GM18519 (cell line): ENCODE results near the gene OR5L2.
"Not testable (repeated sequence)": the region's sequence is repeated elsewhere in the genome, so short reads cannot be mapped to it uniquely, and the experiment has no call there.

Source experiments
- ATAC-seq: cut with Tn5 transposase; IDR thresholded peaks from one replicate; pipeline ENCODE4 v1.9.1; 2021; ENCODE audit warnings: mild to moderate bottlenecking, moderate library complexity; ENCODE audit not compliant: unreplicated experiment, low FRiP score

The OR5L2 gene

DNA sequence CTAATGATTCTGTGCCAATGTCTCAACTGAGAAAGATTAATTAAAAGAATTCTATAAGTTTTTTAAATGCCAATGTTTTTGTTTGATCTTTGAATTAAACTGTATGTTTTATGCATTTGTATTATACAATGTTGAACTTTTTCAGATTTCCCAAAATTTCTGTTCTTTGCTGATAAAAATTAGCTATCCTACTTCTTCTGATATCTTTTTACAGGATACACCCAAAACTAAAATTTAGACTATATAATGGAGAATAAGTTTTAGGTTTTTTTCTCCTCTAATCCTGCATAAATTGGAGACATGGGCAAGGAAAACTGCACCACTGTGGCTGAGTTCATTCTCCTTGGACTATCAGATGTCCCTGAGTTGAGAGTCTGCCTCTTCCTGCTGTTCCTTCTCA, at the start of gene OR5L2:
Gene OR5L2, plus strand, starts transcription at position 301 of the 400 bp plus-strand sequence. Its CDS starts 0 bp downstream, at position 301.
- no peak for ATAC-seq

DNA sequence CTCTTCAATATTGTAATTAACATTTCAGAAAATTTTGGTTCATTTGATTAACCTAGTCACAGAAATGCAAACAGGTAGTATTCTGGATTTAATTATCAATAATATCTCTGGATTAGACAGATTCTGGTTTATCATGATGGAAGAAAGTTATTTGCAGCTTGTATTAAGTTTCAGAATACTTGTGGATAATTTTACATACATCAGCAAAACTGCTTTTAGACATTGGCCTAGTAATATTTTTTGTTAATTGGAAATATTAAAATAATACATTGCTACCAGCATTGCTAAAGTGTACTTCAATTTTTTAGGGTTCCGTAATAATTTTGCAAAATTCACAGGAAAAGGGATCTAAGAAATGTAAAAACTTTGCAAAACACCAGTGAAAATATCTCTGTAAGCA, 35.4 kb upstream of the OR5L2 start:
- no peak for ATAC-seq

DNA sequence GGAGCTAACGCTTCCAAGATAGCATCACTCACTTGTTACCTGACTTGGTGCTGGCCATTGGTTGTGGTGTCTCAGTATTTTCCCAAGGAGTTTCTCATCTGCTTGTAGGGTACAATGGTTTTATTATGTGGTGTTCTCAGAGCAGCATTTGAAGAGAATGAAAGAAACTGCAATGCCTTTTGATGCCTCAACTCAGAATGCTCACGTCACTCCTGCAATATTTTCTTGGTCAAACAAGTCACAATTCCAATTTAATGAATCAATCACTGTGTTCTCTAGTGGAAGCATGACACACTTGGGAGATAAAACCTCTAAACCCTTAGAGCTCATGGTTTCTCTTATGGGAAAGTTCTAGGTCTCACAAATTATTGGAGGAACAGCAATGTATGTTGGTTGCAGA, 33.7 kb upstream of the OR5L2 start:
- no peak for ATAC-seq

DNA sequence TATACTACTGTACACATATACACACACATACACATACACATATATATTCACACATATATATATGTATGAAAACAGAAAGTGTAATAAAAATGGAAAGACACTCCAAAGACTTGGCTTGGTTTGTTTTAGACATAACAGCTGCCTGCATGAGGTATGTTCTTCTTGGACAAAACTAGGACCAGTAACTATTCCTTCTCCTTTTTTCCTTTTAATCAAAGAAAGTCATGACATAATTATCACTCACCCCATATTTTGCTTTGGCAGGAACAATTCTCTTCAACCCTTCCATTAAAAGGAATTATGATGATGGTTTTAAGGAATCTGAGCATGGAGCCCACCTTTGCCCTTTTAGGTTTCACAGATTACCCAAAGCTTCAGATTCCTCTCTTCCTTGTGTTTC, 31.8 kb upstream of the OR5L2 start, which contains the start of gene OR5D14:
Gene OR5D14, plus strand, starts transcription at position 301 of the 400 bp plus-strand sequence. Its CDS starts 0 bp downstream, at position 301.
- ATAC-seq, result no peak

DNA sequence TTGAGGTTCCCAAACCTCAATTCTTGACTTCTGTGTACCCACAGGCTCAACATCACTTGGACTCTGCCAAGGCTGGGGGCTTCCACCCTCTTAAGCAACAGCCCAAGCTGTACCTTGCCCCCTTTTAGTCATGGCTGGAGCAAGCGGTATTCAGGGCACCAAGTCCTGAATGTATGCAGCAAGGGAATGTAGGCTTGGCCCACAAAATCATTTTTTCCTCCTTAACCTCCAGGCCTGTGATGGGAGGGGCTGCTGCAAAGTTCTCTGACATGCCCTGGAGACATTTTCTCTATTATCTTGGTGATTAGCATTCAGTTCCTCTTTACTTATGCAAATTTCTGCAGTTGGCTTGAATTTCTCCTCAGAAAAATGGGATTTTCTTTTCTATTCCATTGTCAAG, 20.8 kb upstream of the OR5L2 start:
- no peak for ATAC-seq

DNA sequence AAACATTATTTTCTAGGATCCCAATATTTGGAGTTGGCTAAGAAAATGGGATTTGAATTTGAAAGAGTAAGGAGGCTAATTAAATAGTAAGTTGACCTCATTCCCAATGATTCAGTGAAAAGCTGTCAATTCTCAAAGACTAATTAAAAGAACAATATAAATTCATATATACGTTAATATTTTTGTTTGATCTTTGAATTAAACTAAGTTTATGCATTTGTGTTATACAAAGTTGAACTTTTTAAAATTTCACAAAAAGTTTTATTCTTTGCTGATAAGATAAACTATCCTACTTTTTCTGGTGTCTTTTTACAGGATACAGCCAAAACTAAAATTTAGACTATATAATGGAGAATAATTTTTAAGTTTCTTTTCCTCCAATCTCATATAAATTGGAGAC, 16.0 kb upstream of the OR5L2 start, which contains the start of gene OR5L1:
Gene OR5L1, plus strand, starts transcription at position 301 of the 400 bp plus-strand sequence. CDS start 100 bp downstream, outside the sequence.
- ATAC-seq, result no peak

DNA sequence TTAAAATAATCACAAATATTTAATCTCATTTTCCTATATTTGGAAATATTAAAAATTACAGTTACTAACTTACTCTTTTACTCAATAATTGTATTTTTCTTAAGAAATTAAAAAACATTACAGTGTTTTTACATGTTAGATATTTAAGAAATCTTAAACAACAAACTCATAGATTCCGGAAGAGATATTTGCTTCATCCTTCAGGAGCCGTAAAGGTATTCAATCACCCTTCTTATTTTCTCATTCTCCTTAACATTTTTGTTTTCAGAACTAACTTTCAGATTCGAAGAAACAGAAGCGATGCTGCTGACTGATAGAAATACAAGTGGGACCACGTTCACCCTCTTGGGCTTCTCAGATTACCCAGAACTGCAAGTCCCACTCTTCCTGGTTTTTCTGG, 7.7 kb upstream of the OR5L2 start, which contains the start of gene OR5D18:
Gene OR5D18, plus strand, starts transcription at position 301 of the 400 bp plus-strand sequence. Its CDS starts 0 bp downstream, at position 301.
- ATAC-seq, result no peak

DNA sequence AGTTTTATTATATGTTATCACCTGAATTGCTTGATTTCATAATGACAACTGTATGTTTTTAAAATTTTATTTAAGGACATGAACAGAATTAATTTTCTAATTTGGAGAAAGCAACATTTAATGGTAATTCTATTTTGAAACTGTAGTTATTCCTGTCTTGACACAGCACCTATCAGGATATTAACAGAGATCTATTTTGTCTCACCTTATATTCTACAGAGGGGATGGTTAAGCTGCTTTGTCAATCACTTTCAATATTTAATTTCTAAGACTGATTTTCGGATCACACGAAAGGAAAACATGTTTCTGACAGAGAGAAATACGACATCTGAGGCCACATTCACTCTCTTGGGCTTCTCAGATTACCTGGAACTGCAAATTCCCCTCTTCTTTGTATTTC, 11.4 kb downstream of the OR5L2 start, which contains the start of gene OR5D16:
Gene OR5D16, plus strand, starts transcription at position 301 of the 400 bp plus-strand sequence. Its CDS starts 0 bp downstream, at position 301.
- ATAC-seq, result no peak

DNA sequence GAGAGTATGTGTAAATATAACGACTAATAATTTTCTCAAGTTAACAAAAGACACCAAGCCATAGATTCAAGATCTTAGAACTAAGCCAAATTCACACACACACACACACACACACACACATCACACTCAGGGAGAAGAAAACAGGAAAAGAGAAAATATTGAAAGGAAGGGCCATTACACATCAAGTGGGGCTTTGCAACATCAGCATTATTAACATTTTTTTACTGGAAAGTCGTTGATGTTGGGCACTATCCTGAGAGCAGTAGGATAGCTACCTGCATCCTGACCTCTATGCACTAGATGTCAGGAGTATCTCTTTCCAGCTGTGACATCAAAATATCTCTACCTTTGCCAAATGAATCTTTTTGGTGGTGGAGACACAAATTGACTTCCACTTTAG, 20.4 kb downstream of the OR5L2 start:
- ATAC-seq, result no peak

DNA sequence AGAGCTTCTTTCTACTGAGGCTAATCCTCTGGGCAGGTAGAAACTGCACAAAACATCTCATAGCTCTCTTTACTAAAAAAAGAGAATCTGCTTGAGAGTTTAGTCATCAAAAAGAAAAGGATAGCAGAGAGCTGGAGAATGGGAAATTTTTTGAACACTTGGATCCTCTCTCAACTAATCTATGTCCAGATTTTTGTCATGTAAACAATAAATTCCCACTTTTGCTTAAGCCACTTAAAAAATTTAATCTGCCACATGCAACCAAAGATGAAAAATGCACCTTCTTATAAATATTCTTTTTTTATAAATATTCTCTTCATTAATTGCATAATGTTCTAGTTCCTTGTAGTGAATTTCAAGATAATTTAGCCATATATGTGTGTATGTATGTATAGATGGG, 22.0 kb downstream of the OR5L2 start:
- no peak for ATAC-seq

DNA sequence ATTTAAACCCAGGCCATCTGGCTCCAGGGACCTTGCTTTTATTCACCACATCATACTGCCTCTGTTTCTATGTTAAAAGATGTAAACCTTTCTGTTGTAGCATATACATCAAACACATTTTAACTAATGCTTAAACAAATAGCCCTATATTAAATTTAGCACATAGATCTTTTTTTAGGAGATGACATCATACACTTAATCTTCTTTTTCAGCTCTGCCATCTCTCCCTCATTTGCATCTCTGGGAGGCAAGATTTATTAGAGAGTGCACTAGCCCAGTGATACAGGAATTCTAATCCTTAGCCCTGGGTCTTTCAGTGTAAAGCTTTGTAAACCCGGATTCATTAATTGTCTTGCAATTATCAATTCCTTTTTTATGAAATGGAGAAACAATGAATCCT, 25.1 kb downstream of the OR5L2 start:
- ATAC-seq, result no peak

DNA sequence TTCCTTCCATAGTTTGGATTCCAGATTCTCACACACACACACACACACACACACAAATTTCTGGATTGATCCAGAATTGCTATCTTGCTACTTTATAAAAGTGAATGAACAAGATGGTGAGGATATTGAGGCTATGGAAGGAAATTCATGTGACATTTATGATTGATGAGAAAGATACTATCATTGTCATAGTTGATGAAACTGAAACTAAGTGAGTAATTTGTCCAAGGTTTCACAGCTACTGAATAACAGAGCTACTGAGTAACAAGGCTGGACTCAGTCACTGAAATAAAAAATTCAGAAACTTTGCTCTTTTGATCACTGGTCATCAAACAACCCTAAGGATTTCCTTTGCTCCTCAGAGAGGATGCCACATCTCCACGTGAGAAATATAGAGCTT, 27.7 kb downstream of the OR5L2 start:
- ATAC-seq, result peak; percentile 65

DNA sequence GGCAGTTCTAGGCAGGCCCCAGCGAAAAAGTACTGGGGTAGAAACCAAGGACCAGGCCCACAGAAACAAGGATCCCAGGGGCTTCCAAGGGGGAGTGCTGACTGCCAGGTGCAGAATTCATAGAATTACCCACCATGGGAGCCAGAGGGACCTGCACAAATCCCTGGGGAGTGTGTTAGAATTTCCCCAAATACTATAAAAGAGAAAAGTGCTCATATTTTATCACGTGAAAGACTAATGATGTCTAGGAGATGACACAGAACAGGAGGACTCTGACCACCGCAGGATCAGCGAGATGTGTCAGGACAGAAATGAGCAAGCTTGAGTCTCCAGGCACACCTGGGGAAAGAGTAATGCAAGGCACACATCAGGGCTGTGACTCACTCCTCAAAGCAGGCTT, 40.3 kb downstream of the OR5L2 start:
- not testable (repeated sequence) for ATAC-seq

DNA sequence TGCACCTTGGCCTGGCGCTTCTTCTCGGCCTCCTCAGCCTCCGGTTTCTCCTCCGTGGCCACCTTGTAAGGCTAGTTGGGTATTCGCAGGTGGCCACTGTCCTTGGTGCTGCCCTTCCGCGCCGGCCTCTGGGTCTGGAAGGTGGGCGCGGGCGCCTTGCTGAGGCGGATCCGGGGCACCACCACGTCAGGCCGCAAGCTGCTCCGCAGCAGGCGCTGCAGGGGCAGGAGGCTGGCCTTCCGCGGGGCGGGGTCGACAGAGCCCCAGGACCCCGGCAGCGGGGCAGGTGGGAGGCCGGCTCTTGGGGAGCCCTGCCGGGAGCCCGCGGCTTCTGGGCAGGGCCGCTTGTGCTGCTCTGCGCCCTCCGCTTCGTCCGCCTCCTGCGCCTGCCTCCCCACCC, 45.7 kb downstream of the OR5L2 start:
- not testable (repeated sequence) for ATAC-seq

DNA sequence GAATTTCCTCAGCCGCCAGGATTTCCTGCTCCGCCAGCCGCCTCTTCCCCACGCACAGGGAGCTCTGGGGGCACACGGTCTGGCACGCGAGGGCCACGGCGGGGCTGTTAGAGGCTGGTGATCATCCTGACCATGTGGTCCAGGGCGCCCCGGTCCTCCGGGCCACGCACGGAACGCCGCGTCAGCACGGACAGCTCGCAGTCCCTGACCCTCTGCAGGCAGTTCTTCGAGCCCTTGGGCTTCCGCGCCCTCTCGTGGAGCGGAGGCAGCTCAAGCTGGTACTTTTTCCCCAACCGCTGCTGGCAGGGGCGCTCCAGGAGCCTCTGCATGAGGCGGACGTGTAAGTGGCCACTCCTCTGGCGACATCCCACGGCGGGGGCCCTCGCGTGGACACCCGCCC, 46.1 kb downstream of the OR5L2 start:
- not testable (repeated sequence) for ATAC-seq
